Choroid plexus epithelial cell (primary cell): ENCODE measurements around the gene YTHDC1.

Source experiments
- DNase-seq: peaks from one replicate; pipeline ENCODE4 v3.0.0-alpha.2; 2010; ENCODE audit warnings: low read depth
- H3K4me3 ChIP-seq: 2 replicates; pipeline ENCODE4 v1.5.1; 2011; ENCODE audit warnings: low read depth, mild to moderate bottlenecking, control low read depth, low read length, moderate library complexity
- TF ChIP-seq, protein P1 (sequence below): conservative IDR thresholded peaks from 2 replicates; pipeline ENCODE4 v1.5.1; 2011; ENCODE audit warnings: low read depth, mild to moderate bottlenecking, control low read depth, inconsistent platforms, low read length, moderate library complexity

Gene YTHDC1

DNA sequence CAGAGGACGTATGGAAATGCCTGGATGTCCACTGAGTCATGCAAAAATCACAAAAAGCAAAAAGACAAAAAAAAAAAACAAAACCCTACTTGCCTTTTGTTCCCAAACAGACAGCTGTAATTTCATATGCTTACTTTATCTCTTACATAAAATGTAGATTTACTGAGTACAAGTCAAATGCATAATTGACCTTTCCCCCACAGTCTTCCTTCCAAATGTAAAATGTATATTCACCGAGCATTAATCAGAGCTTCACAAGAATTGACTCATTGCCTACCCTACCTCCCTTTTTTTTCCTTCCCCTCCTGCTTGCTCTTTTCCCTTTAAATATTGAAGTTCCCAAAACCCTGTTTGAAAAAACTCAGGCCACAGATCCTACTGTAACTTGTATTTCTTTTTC, 71.9 kb downstream of the YTHDC1 start:
- DNase-seq: no peak
- H3K4me3 ChIP-seq: no peak overlapping the region
- TF ChIP-seq, protein P1, sequence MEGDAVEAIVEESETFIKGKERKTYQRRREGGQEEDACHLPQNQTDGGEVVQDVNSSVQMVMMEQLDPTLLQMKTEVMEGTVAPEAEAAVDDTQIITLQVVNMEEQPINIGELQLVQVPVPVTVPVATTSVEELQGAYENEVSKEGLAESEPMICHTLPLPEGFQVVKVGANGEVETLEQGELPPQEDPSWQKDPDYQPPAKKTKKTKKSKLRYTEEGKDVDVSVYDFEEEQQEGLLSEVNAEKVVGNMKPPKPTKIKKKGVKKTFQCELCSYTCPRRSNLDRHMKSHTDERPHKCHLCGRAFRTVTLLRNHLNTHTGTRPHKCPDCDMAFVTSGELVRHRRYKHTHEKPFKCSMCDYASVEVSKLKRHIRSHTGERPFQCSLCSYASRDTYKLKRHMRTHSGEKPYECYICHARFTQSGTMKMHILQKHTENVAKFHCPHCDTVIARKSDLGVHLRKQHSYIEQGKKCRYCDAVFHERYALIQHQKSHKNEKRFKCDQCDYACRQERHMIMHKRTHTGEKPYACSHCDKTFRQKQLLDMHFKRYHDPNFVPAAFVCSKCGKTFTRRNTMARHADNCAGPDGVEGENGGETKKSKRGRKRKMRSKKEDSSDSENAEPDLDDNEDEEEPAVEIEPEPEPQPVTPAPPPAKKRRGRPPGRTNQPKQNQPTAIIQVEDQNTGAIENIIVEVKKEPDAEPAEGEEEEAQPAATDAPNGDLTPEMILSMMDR: no peak

DNA sequence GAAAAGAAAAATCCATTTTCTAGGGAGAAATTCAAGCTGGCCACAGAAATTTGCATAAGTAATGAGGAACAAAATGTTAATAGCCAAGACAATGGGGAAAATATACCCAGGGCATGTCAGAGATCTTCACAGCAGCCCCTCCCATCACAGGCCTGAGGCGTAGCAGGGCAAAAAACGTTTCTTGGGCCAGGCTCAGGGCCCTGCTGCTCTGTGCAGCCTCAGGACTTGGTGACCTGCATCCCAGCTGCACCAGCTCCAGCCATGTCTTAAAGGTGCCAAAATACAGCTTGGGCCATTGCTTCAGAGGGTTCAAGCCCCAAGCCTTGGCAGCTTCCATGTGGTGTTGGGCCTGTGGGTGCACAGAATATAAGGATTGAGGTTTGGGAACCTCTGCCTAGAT, 72.3 kb downstream of the YTHDC1 start:
- no peak overlapping the region for H3K4me3 ChIP-seq
- TF ChIP-seq, protein P1: no peak
- no peak for DNase-seq

DNA sequence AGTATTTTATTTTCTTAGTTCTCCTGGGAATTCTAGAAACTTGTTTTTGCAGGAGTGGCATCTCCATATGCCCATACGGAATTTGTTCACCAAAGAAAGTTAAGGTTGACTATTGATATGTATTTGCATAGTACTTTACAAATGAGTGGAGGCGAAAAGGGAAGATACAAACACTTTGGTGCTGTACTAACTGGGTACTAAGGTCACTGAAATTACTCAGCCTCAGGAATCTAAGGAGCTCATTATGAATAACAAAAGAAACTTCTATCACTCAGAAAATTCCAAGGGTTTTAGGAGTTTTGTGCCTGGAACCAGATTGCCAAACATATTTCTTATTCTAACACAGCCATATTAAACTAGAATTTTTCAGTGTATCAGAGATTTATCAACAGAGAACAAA, 77.0 kb downstream of the YTHDC1 start:
- no peak for DNase-seq
- no peak overlapping the region for H3K4me3 ChIP-seq
- TF ChIP-seq, protein P1: no peak

DNA sequence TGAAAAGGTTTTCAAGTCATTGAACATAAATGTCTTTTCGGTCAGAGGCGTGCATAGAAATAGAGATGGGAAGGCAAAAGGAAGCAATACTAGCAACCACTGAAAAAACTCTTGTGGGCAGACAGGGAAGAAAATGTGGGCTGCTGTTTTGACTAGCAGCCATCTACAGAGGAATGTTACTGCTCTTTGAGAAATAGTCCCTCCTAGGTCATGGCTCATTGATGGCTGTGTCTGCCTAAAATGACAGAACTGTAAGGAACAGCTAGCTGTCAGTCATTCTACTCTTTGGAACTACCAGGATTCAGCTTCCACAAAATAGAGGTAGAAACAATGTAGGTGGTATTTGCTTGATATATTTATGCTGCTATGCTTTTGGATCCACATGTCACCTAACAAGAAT, 77.5 kb downstream of the YTHDC1 start:
- H3K4me3 ChIP-seq: peak overlapping the region; percentile 48
- TF ChIP-seq, protein P1: no peak
- DNase-seq: peak; percentile 44

DNA sequence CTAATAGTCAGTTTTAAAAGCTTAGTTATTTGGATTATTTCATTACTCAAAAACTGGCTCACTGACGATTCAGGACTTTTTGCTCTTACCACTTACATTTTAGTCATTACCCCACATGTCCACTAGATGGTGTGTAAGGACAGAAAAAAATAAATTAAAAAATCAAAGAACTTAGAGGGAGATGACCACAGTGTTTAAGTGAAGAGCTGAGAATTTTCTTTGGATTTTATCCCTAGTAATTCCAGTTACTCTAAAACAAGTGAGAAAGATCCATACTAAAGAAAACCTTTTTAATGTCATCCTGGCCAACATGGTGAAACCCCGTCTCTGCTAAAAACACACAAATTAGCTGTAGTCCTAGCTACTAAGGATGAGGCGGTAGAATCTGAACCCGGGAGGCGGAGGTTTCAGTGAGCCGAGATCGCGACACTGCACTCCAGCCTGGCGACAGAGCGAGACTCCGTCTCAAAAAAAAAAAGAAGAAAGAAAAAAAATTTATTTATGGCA, 78.0 kb downstream of the YTHDC1 start:
- DNase-seq: peak; percentile 83
- TF ChIP-seq, protein P1: peak; percentile 62
- H3K4me3 ChIP-seq: peak overlapping the region; percentile 48

DNA sequence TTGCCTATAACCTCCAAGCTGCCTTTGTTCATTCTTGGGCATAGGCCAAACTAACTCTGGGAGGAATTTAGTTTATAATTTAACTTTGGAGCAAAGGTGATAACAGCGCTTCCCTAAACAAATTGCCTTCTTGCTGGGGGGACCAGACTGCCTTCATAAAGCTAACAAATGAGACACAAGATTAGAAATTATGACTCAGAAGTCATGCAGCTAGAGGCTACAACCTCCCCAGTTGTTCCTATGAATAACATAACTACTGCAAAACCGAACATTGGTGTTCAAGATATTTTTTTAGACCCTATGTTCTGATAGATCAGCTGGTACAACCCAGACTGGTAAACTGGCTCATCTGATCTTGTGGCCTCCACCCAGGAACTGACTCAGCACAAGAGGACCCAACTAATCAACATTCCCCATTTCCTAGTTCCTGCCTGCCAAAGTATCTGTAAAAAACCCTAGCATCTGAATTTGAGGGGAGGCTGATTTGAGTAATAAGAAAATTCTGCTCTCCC, 82.4 kb downstream of the YTHDC1 start:
- no peak overlapping the region for H3K4me3 ChIP-seq
- TF ChIP-seq, protein P1: no peak
- peak; percentile 93 for DNase-seq

DNA sequence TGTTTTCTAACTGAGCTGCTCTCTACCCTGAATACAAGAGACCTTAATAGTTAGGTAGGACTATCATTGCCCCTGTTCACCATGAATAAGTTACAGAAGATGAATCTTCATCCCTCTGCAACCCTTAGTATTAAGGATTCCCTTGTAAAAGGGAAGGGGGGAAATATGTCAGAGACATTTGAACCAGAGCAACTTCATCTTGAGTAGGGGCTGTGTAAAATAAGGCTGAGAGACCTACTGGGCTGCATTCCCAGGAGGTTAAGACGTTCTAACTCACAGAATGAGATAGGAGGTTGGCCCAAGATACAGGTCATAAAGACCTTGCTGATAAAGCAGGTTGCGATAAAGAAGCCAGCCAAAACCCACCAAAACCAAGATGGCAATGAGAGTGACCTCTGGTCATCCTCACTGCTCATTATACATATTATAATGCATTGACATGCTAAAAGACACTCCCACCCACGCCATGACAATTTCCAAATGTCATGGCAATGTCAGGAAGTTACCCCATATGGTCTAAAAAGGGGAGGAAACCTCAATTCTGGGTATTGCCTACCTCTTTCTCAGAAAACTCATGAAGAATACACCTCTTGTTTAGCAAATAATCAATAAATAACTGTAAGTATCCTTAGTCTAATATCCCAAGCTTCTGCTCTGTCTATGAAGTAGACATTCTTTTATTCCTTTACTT, 84.9 kb downstream of the YTHDC1 start:
- DNase-seq: no peak
- H3K4me3 ChIP-seq: no peak overlapping the region
- TF ChIP-seq, protein P1: no peak
